Dermis blood vessel endothelial cell (primary cell): Measurements from ENCODE around the gene BCAS3. TPM values are rescaled to one million over a fixed set of nuclear protein-coding genes. Genes with fewer than 3 reads are reported as not detected.

Experiments
- DNase-seq: peaks from one replicate; pipeline ENCODE4 v3.0.0; 2010
- total RNA-seq: library from RNA; depleted of rRNA; stranded (reverse); fragments of >200 nt; gene quantifications from 2 replicates; pipeline ENCODE4 v1.2.3, GENCODE V29; 2014

Gene BCAS3
- total RNA-seq, 1 donor from 2014 or later: 27.4 TPM

GRCh38 chr17:61265397-61265796 is 587.7 kb downstream of the BCAS3 start:
- DNase-seq: no peak

GRCh38 chr17:61267847-61268246 is 590.2 kb downstream of the BCAS3 start:
- DNase-seq: no peak

GRCh38 chr17:61275395-61275794 is 597.7 kb downstream of the BCAS3 start:
- DNase-seq: no peak

- DNase-seq: no peak
Measured at GRCh38 chr17:61276806-61277205, 599.2 kb downstream of the BCAS3 start.

- no peak for DNase-seq
Measured at GRCh38 chr17:61279476-61280145, 602.0 kb downstream of the BCAS3 start.

GRCh38 chr17:61280338-61280737 is 602.7 kb downstream of the BCAS3 start:
- DNase-seq: no peak

GRCh38 chr17:61280851-61281250 is 603.2 kb downstream of the BCAS3 start:
- DNase-seq: no peak

- no peak for DNase-seq
Measured at GRCh38 chr17:61282377-61282776, 604.7 kb downstream of the BCAS3 start.

GRCh38 chr17:61283043-61283442 is 605.4 kb downstream of the BCAS3 start:
- no peak for DNase-seq

GRCh38 chr17:61284174-61284573 is 606.5 kb downstream of the BCAS3 start:
- no peak for DNase-seq

- no peak for DNase-seq
Measured at GRCh38 chr17:61284746-61285145, 607.1 kb downstream of the BCAS3 start.

GRCh38 chr17:61285526-61286320 is 608.1 kb downstream of the BCAS3 start:
- no peak for DNase-seq

GRCh38 chr17:61286449-61286848 is 608.8 kb downstream of the BCAS3 start:
- DNase-seq: no peak

- DNase-seq: no peak
Measured at GRCh38 chr17:61289408-61290385, 612.0 kb downstream of the BCAS3 start.

GRCh38 chr17:61291451-61292285 is 614.0 kb downstream of the BCAS3 start:
- no peak for DNase-seq

GRCh38 chr17:61294286-61294685 is 616.6 kb downstream of the BCAS3 start:
- DNase-seq: no peak

GRCh38 chr17:61294777-61295176 is 617.1 kb downstream of the BCAS3 start:
- peak; percentile 7 for DNase-seq

- DNase-seq: no peak
Measured at GRCh38 chr17:61296058-61296457, 618.4 kb downstream of the BCAS3 start.

- no peak for DNase-seq
Measured at GRCh38 chr17:61299517-61300513, 622.2 kb downstream of the BCAS3 start.

- no peak for DNase-seq
Measured at GRCh38 chr17:61302953-61303816, 625.5 kb downstream of the BCAS3 start.
